Ovary (tissue), 3 donors: ENCODE results near the gene SLC16A9.
"Not testable (repeated sequence)": the region's sequence is repeated elsewhere in the genome, so short reads cannot be mapped to it uniquely, and the experiment has no call there.

ENCODE experiments used
- CTCF ChIP-seq, 3 donors: fragments of 450-650 bp in 2 of 3; fragments of 200-600 bp in 1 of 3; IDR thresholded peaks; one replicate each; pipeline versions ENCODE4 v1.5.1 to v1.8.0; 2016 to 2022; ENCODE audit warnings: antibody characterized with exemption in 3 of 3, mild to moderate bottlenecking in 1 of 3
- EP300 ChIP-seq: sonication (generic); formaldehyde crosslinking; IDR thresholded peaks from one replicate; pipeline ENCODE4 v1.6.1; 2017; ENCODE audit warnings: antibody characterized with exemption
- POLR2A ChIP-seq: fragments of 450-650 bp; IDR thresholded peaks from one replicate; pipeline ENCODE4 v1.6.1; 2017; ENCODE audit warnings: antibody characterized with exemption, mild to moderate bottlenecking, moderate library complexity
- donor health status: DM: no; HTN: no; CAD: no.

DNA sequence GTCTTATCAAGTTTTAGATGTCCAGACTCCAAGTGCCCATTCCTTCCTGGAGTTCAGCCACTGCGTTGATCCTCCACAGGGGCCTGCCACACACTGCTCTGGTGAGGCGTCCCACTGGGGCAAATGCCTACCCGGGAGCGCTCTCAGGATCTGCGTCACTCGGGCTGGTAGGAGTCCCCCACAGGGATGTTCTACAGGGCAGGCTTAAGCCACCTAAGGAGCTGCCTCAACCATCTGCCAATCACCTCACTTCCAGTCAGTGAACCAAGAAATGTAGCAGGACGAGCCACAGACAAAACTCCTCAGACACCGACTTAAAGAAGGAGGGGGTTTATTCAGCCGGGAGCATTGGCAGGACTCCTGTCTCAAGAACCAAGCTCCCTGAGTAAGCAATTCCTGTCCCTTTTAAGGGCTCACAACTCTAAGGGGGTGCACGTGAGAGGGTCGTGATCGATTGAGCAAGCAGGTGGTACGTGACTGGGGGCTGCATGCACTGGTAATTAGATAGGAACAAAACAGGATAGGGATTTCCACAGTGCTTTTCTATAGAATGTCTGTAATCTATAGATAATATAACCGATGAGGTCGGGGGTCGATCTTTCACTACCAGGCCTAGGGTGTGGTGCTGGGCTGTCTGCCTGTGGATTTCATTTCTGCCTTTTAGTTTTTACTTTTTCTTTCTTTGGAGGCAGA lies 23.8 kb upstream of the SLC16A9 start:
- TF ChIP-seq CTCF (IDR thresholded peaks at IDR 0.05); POLR2A; EP300: not testable (repeated sequence)
